Progenitor cell of endocrine pancreas (in vitro differentiated cells): ENCODE measurements around the gene CNNM4. TPM values are rescaled to one million over a fixed set of nuclear protein-coding genes. Genes with fewer than 3 reads are reported as not detected.

Source experiments
- DNase-seq: peaks from one replicate; pipeline ENCODE4 v3.0.0; 2021; ENCODE audit warnings: low spot score; ENCODE audit not compliant: unreplicated experiment
- H3K27ac Mint-ChIP-seq: 2 replicates; pipeline ENCODE4 v1.8.0; 2021; ENCODE audit warnings: mild to moderate bottlenecking, moderate library complexity, mixed read lengths
- H3K27me3 Mint-ChIP-seq: 2 replicates; pipeline ENCODE4 v1.8.0; 2021; ENCODE audit warnings: mixed read lengths
- H3K36me3 Mint-ChIP-seq: 2 replicates; pipeline ENCODE4 v1.8.0; 2022; ENCODE audit warnings: mixed read lengths; ENCODE audit not compliant: insufficient read depth
- H3K4me1 Mint-ChIP-seq: 2 replicates; pipeline ENCODE4 v1.8.0; 2021; ENCODE audit warnings: low read depth, mixed read lengths
- H3K4me3 Mint-ChIP-seq: 2 replicates; pipeline ENCODE4 v1.8.0; 2021; ENCODE audit warnings: low read depth, mild to moderate bottlenecking, moderate library complexity, mixed read lengths
- H3K9me3 Mint-ChIP-seq: 2 replicates; pipeline ENCODE4 v1.8.0; 2021; ENCODE audit warnings: low read depth, mixed read lengths
- total RNA-seq: library from RNA; stranded (reverse); gene quantifications from 2 replicates; pipeline ENCODE4 v1.2.1, GENCODE V29; 2021
- TF ChIP-seq, protein P1 (sequence below): fragments of 200-600 bp; sonication (generic); IDR thresholded peaks from one replicate; pipeline ENCODE4 v1.5.0; 2021; ENCODE audit warnings: antibody characterized with exemption, mild to moderate bottlenecking; ENCODE audit not compliant: unreplicated experiment

CNNM4 gene
- total RNA-seq, 1 donor from 2014 or later = 11.1 TPM

DNA sequence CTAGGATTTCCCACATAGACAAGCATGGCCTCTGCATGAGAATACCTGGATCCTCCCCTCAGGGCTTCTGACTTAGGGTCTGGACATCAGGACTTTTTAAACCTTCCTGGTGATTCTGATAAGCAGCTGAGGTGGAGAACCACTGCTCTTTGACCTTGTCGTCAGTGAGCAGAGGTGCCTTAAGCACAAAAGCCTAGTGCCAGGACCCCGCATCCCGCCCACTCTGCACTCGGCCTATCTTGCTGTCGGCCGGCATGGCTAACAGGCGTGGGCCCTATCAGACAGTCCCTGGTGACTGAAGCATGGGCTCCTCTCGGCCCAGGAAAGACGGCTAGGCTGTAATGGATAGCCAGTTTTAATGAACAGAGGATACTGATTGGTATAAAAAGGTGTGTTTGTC lies 76.9 kb downstream of the CNNM4 start:
- TF ChIP-seq, protein P1, sequence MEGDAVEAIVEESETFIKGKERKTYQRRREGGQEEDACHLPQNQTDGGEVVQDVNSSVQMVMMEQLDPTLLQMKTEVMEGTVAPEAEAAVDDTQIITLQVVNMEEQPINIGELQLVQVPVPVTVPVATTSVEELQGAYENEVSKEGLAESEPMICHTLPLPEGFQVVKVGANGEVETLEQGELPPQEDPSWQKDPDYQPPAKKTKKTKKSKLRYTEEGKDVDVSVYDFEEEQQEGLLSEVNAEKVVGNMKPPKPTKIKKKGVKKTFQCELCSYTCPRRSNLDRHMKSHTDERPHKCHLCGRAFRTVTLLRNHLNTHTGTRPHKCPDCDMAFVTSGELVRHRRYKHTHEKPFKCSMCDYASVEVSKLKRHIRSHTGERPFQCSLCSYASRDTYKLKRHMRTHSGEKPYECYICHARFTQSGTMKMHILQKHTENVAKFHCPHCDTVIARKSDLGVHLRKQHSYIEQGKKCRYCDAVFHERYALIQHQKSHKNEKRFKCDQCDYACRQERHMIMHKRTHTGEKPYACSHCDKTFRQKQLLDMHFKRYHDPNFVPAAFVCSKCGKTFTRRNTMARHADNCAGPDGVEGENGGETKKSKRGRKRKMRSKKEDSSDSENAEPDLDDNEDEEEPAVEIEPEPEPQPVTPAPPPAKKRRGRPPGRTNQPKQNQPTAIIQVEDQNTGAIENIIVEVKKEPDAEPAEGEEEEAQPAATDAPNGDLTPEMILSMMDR = no peak
- no peak for DNase-seq
- H3K9me3 Mint-ChIP-seq = no peaks in the 10 kb centered on the region
- peaks cover 11% of the 10 kb centered on the region for H3K36me3 Mint-ChIP-seq
- no peaks in the 10 kb centered on the region for H3K27me3 Mint-ChIP-seq
- H3K4me1 Mint-ChIP-seq = peaks cover 11% of the 10 kb centered on the region
- H3K27ac Mint-ChIP-seq = no peak overlapping the region
- no peak overlapping the region for H3K4me3 Mint-ChIP-seq

DNA sequence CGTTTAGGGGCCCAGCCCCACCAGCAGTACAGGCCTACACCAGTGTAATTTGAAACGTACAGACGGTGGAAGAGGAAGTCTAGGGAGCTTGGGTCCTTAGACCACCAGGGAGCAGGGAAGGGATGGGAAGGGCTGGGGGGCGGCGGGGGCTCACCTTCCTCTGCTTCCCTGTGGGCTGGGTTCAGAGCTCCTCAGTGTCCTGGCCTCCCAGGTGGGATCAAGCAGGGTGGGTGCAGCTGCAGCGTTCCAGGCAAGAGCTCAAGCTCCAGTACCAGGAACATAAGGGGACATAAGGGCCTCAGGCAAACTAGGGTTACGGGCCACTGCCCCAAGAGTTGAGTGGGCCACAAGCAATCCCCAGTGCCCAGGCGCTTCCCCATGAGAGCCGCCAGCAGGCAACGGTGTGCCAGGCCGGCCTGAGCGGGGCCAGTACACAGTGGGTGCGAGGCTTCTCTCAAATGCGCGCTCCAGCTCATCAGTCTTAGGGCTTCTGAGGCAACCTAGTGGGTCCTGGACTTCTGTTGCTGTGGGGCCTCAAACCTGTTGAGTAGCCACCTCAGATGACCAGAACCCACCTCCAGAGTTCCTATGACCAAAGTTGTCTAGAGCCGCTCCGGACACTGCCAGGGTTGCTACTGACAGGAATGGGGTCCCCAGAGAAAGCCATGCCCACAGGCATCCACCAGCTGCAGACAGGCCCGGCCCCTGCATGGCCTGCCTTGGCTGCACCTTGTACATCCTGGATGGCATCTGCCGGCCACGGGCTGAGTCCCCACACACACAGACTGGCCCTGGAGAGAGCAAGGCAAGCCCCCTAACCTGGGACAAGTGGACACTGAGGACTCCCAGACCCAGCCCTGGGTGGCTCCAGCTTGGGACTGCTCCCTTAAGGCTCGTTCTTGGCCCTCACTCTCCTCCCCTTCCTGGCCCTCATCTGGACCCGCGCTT lies 77.9 kb downstream of the CNNM4 start:
- Mint-ChIP-seq H3K9me3 (no peaks in the 10 kb centered on the region), H3K4me1 (peaks cover 2% of the 10 kb centered on the region), H3K36me3 (peaks cover 11% of the 10 kb centered on the region), H3K27ac (no peak overlapping the region), H3K4me3 (no peak overlapping the region), H3K27me3 (no peaks in the 10 kb centered on the region)
- no peak for DNase-seq
- TF ChIP-seq, protein P1 = no peak

DNA sequence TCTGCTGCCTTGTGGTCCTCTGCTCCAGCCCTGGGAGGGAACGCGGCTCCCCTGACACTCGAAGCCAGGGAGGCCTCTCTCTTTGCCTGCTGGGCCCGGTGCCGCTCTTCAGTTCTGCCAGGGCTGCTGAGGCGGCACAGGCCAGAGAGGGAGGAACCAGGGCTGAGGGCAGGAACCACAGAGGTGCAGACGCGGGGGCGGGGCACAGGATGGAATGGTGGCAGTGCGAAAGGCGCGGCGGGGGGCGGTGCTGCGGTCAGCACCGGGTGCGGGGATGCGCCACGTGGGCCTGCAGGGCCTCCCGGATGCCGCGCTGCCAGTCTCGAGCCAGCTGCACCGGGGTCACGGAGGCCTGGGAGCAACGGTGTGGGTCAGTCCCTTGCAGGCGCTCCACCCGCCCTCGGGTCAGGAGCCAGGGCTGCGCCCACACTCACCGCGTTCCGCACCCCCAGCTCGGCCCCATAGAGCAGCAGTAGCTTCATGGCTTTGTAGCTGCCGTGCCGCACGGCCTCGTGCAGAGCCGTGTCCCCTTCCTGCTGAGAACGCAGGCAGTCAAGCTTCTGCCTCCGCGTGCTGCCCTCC lies 78.7 kb downstream of the CNNM4 start:
- Mint-ChIP-seq H3K36me3 (peaks cover 10% of the 10 kb centered on the region), H3K4me3 (no peak overlapping the region), H3K9me3 (no peaks in the 10 kb centered on the region), H3K4me1 (no peaks in the 10 kb centered on the region), H3K27me3 (no peaks in the 10 kb centered on the region), H3K27ac (no peak overlapping the region)
- TF ChIP-seq, protein P1 = no peak
- no peak for DNase-seq

DNA sequence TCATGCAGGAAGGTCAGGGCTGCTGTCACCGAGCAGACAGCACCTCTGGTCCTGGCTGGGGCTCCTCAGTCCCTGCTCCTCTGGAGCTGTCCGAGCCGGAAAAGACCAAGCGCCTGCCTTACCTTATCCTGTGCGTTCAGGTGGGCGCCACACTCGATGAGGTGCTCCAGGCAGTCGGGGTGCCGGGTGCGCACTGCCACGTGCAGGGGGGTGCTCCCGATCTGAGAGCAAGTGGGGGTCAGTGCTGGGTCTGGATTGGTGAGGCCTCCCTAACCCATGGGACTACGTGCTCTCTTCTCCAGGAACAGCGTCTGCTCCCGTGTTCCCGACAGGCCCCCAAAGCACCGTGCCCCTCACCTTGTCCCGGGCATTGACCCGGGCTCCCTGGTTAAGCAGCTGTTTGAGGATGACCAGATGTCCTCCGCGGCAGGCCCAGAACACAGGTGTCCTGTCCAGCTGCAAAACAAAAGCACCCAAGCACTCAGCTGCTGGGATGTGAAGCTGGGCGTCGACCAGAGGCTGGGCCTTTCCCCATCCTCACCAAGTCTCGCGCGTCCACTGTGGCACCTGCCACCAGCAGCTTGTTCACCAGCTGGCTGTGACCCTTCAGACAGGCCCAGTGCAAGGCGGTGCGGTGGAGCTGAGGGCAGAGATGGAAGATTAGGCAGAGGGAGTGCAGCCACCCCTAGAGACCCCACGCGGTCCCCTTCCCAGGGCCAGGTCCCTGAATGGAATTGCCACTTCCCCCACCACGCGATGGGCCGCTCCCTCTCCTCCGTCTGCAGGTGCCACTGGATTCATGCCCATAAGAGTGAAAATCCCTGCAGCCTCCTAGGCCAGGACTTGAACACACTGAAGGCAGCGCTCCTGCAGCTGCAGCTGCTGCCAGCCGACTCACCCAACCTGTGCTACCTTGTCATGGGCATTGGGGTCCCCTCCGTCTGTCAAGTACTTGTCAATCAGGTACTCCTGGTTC lies 79.5 kb downstream of the CNNM4 start:
- H3K4me3 Mint-ChIP-seq = no peak overlapping the region
- TF ChIP-seq, protein P1 = no peak
- H3K27ac Mint-ChIP-seq = peak overlapping the region; percentile 62
- H3K36me3 Mint-ChIP-seq = peaks cover 5% of the 10 kb centered on the region
- DNase-seq = no peak
- H3K9me3 Mint-ChIP-seq = no peaks in the 10 kb centered on the region
- no peaks in the 10 kb centered on the region for H3K27me3 Mint-ChIP-seq
- H3K4me1 Mint-ChIP-seq = no peaks in the 10 kb centered on the region
